COLO829 (cell line): ENCODE results near the gene LAPTM5.
A peak's percentile ranks its signal among the peaks of the same experiment; 100 is the strongest.

Source experiments
- DNase-seq: peaks from one replicate; pipeline ENCODE4 v3.0.0; 2012; ENCODE audit warnings: low spot score

Gene LAPTM5

DNA sequence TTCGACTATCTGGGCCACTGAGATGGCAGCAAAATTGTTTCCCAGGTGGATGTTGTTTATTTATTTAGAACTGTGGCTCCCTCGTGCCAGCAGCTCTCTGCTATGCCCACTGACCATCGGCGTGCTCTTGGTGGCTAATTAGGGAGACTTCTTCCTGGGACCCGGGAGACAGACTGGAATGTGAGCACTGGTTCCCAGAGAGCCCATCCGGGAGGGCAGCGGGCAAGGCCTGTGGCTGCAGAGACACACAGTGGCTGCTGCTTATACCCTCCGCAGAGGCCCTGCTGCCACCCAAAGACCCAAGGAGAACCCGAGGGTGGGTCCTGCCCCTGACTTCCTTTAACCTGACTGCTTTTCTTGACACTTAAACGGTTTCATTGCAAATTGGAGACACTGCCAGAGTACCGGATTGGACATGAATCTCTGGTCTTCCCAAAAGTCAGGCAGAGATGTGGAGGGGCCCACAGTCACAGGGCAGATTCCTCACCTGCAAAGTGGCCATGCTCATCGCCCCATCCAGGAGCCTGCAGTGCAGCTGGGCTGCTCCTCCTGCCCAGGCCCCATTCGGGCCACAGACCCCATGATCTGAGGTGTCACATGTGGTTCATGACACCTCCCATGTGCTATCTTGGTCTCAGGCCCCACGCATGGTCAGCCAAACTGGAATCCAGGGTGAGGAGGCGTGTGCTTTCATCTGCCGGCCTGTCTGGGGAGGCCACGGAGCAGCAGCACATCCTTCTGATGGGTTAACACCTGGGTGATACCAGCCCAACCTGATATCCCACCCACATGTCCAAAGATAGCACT, 28.5 kb downstream of the LAPTM5 start:
- no peak for DNase-seq

DNA sequence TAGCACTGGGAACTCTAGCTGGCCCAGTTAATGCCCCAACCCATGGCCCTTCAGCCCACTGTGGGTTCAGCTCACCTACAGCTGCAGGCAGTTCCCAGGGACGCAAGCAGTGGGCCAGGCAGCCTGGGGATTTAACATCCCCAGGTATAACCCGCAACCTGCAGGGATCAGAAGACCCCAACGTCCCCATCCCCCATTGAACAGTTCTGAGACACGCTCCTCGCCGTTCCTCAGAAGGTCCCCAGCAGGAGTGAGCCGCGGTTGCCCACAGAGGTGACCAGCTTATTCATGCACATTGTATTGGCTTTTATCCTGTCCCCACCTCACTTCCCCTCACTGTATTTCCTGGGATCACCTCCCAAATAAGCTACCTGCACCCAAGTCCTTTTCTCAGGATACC, 29.2 kb downstream of the LAPTM5 start:
- no peak for DNase-seq

DNA sequence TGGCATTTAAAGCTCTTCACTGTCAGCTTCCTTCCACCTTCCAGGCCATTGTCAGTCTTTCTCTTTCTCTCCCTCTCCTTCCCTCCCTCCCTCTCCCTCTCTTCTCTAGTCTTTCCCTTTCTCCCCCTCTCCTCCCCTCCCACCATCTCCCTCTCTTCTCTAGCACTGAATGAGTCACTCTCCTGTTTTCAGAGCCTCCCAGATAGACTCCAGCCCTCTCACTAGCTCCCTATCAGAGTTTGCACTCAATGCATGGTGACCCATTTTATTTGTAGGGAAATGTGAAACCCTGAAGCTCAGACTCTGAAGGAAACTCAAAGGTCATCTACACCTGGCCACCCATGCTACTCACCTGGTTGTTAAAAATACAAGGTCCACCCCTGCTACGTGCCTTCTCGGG, 29.8 kb downstream of the LAPTM5 start:
- no peak for DNase-seq

DNA sequence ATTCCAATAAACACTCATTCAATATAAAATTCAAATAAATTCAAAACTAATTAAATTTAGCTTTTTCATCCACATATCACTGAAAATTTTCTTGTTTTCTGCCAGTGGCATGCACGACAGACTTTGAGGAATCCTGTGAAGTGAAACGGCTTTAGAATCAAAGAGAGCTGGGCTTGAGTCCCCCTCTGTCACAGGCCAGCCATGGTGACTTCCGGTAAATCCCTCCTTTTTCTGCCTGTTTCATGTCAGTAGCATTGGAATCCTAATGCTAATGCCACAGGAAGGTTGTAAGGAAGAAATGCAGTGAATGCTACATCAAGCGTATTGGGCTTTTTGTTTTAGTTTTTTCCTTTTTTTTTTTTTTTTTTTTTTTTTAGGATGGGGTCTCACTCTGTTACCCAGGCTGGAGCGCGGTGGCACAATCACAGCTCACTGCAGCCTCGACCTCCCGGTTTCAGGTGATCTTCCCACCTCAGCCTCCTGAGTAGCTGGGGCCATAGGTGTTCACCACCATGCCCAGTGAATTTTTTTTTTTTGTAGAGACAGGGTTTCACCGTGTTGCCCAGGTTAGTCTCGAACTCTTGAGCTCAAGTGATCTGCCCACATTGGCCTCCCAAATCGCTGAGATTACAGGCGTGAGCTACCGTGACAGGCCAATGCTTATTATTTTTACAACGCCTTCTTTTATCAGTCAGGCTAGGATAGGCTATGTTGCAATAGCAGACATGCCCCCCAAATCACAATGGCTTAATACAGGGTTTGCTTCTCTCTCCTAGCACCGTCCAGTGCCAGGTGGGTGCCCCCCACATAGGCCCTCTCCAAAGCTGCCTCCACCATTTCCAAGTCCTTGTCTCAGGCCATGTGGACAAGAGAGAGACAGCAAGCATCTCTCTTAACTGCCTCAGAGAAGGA, 30.5 kb downstream of the LAPTM5 start:
- DNase-seq = no peak

DNA sequence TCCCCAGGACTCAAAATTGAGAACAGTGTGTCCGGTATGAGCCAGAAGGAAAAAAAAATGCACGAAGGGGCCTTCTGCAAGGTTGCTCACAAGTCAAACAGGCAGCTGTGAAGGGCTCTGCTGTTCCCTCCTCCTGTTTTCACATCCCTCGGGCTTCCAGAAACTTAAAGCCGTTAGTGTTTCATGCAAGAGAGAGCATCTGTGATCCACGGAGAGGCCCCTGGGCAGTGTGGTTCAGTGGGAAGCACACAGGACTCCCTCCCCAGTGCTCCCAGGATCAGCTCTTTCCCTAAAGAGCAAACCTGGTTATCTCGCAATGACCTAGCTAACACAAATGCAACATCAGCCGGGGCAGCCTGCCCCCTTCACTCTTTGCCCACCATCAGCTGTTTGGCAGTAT, 31.3 kb downstream of the LAPTM5 start:
- DNase-seq = no peak

DNA sequence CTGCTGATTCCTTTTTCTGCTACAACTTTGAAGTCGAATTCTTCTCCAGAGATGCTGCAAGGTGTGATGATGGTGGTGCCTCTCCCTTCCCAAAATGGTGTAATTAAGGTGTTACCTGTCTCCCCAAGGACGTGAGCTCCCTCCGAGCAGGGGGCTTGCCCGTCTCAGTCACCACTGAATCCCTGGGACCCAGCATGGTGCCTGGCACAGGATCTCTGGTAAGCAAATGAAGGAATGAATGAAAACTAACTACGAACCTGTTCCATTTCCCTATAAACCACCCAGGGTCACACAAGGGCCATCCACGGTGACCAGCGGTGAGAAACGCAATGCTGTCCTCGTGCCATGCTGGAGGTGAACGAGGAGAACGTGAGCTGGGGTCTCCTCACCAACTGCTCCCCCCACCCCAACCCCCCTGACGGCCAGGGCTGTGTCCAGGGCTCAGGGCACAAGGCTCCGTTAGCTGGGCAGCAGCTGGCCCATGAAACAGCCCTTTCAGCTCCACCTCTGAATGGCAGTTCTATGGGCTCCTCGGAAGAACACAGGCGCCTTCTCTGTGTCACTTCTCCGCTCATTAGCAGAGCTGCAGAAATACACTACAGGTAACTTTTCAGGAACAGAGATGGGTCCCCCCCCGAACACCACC, 32.0 kb downstream of the LAPTM5 start:
- DNase-seq = no peak

DNA sequence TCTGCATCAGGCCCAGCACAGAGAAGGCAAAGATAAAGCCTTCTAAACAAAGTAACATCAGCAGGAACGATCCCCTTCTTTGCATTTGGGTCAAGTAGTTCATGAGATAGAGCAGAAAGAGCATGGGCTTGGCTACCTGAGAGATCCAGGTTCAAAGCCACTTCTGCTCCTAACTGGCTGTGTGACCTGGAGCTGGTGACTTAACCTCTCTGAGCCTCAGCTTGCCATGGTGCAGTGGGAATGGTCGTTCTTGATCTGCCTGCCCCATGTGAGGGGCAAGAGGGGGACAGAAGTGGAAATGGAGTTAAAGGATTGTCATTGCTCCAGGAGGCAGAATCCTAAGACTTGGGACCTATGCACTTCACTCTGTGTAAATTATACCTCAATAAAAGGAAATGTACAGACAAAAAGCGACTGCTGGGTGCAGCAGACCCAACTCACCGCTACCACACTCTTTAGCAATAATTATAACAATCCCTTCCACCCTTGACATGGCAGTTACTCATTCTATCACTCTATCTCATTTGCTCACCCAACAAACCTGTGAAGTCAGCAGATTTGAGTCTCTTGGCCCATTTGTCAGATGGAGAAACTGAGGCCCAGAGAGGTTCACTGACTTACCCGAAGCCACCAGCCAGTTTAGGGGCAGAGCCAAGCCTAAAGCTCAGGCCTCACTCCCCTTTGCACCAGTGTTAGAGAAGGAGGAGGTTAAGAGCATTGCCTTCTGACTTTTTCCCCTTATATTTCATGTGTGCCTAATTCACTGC, 32.7 kb downstream of the LAPTM5 start:
- DNase-seq = no peak

DNA sequence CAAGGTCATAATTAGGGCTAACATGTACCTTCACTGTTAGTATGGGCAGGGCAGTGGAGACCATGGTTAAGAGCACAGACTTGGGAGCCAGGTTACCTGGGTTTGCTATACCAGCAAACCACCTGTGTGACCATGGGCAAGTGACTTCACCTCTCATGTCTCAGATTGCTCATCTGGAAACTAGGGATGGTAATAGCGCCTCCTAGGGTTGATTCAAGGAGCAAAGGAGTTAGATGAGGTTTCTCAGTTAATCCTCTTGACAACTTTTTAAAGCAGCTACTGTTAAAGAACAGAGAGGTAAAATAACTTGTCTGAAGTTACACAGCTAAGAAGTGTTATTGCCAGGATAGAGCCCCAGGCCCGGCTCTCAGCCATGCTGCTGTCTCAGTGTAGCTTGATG, 33.4 kb downstream of the LAPTM5 start:
- DNase-seq = no peak

DNA sequence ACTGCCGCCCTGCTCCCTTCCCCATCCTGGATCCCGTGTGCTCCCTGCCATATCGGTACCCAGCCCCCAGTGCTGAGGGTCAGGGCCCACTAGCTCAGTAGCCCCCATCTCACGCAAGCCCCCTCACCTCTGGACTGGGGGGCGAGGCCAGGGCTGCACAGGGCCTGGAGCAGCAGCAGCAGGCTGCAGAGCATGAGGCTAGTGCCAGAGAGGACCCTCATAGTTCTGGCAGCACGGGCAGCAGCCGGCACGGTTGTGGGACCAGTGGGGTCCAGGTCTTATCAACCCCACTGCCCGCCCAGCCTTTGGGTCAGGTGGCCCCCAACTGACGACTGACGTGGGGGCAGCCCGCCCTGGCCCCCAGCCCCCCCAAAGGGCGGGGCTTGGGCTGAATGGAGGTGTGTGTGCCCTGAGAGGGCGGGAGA, 34.2 kb downstream of the LAPTM5 start, which contains the start of gene MATN1:
TSS of gene MATN1 (minus strand) at position 255 of the 425 bp plus-strand sequence. CDS start at position 221, 34 bp downstream.
- no peak for DNase-seq

DNA sequence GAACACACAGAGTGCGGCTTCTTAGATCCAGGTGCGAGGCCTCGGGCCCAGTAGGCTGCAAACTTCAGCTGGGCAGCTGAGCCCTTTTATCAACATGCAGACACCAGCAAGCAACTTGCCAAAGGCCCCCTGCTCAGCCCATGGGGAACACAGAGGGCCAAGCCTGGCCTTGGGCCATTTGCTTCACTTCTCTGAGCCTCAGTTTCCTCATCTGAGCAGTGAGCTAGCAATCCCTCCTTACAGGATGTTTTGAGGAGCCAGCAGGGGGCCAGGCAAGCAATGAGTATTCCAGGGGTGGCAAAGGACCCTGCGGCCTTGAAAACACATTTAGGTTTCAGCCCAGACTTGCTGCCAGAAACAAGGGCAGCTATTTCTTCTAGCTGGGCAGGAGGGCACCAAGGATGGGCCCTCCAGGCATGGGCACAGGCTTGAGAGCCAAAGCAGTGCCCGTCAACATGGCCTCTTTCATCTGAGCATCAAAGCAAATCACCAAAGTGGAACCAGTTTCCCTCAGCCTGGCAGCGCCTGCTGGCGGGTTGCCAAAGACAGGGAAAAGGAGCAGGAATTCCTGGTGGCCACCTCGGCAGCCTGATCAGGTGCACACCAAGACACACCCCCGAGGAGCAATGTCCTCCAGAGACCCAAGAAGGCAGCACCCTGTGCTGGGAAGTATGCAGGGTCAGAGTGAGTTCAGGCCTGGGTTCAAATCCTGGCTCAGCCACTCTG, 35.6 kb downstream of the LAPTM5 start:
- no peak for DNase-seq

DNA sequence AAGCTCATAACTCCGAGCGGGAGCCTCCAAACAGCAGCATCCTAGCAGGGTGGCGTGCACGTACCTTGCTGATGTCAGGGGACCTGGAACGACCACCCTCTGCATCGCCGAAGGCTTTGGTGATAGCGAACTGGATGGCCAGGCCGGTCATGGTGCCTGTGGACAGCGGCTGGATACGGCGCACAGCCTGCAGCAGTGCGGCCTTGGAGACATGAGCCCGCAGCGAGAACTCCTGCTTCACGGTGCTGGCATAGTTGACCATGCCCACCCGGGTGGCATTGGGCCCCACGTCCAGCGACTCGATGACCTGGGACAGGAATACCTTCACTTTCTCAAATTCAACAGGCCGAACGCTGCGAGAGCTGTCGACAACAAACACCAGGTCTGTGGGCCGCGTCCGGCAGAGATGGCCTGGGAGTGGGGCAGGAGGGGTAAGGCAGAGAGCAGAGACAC, 36.2 kb downstream of the LAPTM5 start:
- no peak for DNase-seq

DNA sequence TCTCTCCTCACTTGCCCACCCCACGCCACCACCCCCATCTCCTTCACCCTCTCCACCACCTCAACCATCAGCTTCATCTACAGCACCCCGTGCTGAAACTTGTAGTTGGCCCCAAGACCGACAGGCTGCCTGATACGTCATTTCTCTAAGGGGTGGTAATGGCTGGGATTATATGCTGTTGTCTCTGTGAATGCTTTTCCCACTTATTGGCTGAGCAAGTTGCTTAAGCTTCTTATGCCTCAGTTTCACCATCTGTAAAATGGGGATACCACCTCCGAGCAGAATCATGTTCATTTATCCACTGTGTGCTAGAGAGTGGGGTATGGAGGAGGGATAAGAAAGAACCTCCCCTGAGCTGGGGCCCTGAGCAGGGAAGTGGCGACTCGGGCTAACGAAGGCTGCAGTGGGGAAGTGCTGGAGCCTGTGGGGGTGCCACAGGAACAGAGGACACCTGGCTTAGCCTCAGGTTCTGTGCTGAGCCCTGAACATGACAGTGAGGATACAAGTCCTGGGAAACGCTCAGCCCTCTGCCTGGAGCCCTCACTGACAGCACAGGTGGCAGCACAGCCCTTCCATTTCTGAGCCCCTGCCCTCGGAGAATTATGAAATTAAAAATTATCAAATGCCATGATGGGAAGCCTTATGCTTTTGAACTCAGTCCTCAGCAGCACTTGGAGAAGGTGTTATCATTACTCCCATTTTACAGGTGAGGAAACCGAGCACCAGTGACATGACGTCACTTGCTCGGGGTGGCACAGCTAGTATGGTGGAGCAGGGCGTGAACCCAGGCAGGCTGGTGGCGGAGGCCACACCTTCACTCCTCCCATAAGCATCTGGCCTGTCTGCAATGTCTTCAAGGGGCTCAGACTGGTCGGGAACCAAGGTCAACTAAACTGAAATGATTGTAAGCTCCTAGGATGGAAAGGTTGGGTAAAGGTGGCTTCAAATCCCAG, 37.0 kb downstream of the LAPTM5 start:
- DNase-seq = no peak

DNA sequence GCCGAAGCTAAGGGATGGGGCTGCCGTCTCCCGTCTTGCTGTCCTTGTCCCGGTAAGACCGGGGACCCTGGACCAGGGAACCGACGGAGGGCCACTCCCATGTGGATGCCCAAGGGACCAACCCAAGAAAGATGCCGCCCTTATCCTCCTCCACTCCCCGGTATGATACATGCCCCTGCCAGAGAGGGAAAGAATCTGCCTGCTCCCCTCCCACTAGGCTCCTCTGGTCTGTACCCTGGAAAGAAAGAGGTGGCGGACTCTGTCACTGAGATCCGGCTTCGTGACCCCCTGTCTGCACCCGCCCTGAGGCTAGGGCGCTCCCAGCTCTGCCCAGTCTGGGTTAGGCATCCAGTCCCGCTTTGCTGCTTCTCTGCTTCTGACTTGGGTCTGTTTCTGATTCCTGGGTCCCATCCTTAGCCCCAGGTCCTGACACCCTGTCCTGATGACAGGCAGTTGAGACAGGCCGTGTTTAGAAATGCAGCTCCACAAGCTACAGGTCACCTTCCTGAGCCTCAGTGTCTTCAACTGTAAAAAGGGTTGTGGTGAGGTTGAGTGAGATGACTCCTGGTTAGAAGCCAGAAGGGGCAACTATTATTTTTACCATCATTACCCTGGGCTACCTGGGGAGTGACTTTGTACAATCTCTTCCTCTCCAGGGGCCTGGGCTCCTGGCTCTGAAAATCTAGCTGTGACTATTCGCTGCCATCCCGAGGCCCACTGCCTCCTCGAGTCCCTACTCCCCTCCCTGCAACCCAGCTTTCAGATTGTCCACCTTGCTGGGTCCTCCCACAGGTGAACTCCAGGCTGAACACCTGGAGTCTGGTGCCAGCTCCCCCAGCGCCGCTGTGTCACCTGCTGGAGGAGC, 37.9 kb downstream of the LAPTM5 start:
- DNase-seq = no peak

DNA sequence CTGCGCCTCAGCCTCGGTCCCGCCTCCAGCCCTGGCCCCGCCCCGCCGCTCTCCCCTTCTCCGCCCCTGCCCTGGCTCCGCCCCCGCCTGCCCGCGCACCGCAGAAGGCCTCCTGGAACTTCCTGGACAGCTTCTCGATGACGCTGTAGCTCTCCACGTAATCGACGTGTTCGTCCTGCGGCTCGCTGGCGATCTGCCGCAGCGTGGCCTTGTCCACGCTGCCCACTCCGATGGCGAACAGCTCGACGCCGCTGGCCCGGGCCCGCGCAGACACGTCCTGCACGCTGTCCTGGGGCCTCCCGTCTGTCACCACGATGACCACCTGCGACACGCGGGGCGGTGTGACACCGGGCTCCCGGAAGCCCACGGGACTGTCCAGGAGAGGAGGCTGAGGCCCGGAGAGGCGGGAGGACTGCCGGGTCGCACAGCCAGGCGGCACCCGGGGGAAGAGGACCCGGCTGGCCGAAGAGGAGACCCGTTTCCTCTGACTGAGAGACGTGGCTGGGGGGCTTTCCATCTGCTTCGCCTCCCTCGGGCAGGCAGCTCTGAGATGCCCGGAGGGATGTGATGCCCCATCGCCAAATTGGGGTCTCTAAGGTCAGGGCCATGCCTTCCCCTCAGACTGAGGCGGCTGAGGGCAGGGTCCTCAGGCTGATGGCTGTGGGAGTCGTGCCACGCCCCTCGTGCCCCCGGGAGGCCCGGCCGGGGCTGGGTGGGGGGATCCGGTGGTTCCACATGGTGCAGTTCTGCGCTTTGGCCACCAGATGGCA, 38.8 kb downstream of the LAPTM5 start:
- DNase-seq = peak; percentile 84

DNA sequence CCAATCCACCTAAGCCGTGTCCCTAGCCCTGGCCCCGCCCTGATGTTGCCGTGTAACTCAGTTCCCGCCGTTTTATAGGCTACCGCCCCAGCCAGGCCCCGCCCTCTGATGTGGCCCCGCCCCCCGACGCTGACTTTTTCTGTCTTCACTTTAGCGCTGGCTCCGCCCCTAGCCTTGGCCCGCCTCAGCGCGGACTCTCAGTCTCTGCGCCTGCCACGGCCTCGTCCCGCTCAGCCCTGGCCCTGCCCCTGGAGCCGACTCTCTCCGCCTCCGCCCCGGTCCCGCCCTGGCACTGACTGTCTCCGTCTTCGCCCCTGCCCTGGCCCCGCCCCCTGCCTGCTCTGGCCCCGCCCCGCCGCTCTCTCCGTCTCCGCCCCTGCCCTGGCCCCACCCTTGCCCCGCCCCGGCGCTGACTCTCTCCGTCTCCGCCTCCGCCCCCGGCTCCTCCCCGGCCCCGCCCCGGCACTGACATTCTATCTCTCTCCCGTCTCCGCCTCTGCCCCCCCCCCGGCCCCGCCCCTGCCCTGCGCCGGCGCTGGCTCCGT, 39.4 kb downstream of the LAPTM5 start:
- DNase-seq = peak; percentile 90

DNA sequence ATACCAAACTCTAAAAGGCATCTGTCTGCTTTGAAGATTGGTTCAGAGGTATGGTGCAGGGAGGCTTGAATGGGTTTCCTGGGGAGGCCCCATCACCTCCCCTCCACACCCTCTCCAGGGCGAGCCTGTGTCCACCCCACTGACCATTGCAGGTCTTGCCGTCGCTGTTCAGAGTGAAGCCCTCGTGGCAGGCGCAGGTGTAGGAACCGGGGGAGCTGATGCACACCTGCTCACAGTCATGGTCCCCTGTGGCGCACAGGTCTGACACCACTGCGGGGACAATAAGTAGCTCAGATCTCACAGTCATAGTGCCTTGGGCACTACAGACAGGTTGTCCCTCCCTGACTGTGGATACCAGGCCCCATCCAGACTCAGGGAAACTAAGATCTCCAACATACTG, 40.9 kb downstream of the LAPTM5 start:
- DNase-seq = no peak

DNA sequence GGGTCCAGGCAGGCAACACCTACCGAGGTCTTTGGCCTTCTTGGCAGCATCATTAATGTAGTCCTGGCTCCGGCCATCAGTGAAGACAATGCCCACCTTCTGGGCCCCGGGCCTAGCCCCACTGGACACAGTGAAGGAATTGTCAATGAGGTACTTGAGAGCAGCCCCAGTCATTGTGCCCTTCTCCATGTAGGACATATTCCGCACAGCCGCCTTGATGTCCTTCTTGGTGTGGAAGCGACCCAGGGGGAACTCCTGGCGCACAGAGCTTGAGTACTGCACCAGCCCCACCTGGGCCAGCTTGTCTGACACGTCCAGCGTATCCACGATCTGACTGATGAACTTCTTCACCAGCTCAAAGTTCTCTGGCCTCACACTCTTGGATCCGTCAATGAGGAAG, 41.7 kb downstream of the LAPTM5 start:
- no peak for DNase-seq

DNA sequence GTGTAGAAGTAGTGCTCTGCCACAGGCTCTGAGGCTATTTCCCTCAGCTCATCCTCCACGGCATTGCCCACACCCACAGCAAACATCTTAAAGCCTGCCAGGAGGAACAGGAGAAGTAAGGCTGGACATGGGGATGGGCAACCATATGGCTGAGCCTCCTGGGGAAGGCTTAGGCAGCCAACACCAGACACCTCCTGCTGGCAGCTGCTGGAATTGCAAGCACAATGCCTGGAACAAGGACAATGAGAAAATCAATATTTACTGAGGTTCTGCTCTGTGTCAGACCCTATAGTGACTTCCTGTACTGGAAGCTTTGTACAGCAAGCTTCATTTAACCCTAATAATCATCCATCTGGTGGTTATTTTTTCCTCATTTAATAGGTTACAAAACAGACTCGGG, 42.4 kb downstream of the LAPTM5 start:
- DNase-seq = no peak
